ENCODE data around the gene ZNF22.

- TF ChIP-seq CTCF (IDR thresholded peaks at IDR 0.05) (no peak), POLR2AphosphoS5 (IDR thresholded peaks at IDR 0.05) (no peak), POLR2A (IDR thresholded peaks at IDR 0.05) (no peak), EP300 (IDR thresholded peaks at IDR 0.05) (no peak)
These were observed 6.6 kb upstream of the ZNF22 start for GRCh38 chr10:44993922-44994751.

All from gastroesophageal sphincter (tissue), 3 donors.